DND-41 (cell line): ENCODE results near the gene RGL3.

Experiments used
- EZH2 ChIP-seq: IDR thresholded peaks from 3 replicates; pipeline ENCODE4 v1.6.1; 2012; ENCODE audit warnings: borderline replicate concordance, low read depth, mild to moderate bottlenecking, moderate library complexity, low read length, inconsistent platforms; ENCODE audit not compliant: severe bottlenecking
- TF ChIP-seq, protein P1 (sequence below): IDR thresholded peaks from 2 replicates; pipeline ENCODE4 v1.5.1; 2012; ENCODE audit warnings: borderline replicate concordance, low read length, moderate library complexity, mild to moderate bottlenecking; ENCODE audit not compliant: poor library complexity, severe bottlenecking; ENCODE audit errors: extremely low read depth

DNA sequence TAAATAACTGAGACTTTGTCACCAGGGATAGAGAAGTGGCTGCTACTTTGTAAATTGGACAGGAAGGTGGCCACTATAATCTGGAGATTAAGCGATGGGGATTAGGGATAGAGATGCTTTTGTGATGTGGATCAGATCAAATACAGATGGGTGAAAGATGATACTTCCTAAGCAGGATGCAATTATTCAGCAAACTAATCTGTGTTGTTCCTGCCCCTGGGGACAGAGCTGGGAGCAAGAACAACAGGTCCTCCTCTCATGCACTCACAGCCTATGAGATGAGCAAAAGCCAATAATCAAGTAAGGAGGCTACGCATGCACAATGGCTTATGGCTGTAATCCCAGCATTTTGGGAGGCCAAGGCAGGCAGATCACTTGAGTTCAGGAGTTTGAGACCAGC is 4.6 kb downstream of the RGL3 start:
- TF ChIP-seq, protein P1, sequence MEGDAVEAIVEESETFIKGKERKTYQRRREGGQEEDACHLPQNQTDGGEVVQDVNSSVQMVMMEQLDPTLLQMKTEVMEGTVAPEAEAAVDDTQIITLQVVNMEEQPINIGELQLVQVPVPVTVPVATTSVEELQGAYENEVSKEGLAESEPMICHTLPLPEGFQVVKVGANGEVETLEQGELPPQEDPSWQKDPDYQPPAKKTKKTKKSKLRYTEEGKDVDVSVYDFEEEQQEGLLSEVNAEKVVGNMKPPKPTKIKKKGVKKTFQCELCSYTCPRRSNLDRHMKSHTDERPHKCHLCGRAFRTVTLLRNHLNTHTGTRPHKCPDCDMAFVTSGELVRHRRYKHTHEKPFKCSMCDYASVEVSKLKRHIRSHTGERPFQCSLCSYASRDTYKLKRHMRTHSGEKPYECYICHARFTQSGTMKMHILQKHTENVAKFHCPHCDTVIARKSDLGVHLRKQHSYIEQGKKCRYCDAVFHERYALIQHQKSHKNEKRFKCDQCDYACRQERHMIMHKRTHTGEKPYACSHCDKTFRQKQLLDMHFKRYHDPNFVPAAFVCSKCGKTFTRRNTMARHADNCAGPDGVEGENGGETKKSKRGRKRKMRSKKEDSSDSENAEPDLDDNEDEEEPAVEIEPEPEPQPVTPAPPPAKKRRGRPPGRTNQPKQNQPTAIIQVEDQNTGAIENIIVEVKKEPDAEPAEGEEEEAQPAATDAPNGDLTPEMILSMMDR = no peak
- TF ChIP-seq EZH2 = no peak
